GM13977 (cell line): ENCODE data around the gene SMYD3.

Source experiments
- DNase-seq: peaks from one replicate; pipeline ENCODE4 v3.0.0; 2012; ENCODE audit warnings: low spot score
- CTCF ChIP-seq: IDR thresholded peaks from 2 replicates; pipeline ENCODE4 v1.5.1; 2012; ENCODE audit warnings: mild to moderate bottlenecking, control low read depth; ENCODE audit not compliant: insufficient read depth; ENCODE audit errors: extremely low read depth, missing control alignments
- in situ Hi-C: fragments of 300-500 bp; cut with MboI; formaldehyde crosslinking; loops from one replicate; pipeline ENCODE4 v1.12.0; 2022; ENCODE audit warnings: low sequenced_read_pairs, low pct_unique_long_range_greater_than_20kb, mixed read lengths, inconsistent platforms; ENCODE audit not compliant: unreplicated experiment

Gene SMYD3

DNA sequence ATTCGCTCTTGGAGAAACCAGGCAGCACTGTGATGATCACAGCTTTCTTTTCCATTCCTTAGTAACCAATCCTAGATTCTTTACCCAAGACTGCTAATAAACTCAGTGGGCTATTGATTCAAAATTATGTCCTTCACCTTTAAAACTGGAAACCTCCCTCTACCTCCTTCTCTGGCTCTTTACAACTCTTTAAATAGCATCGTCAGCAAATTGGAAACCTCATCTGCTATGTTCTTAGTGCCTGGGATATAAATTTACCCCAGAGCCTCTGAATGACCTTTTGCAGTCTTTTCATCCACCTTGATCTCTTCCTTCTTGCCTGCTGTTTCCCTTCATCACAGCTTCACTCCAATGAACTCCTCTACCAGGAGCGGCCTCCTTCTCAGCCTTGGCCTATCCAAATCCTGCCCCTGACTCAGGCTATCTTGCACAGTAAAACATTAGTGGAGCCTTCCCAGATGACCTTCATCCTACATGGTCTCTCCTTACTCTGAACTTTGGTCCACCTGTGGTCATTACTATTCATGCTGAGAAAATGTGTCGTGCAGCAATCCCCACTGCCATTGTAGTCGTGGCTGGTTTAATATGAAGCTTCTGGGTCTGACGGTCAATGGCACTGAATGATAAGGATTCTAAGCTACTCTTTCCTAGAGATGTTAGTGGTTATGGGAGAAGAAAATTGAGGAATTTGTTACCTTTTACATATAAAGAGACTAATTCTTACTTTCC, 644.1 kb downstream of the SMYD3 start:
- in situ Hi-C loops = no loop called here
- no peak for TF ChIP-seq CTCF
- DNase-seq = no peak

GRCh38 chr1:245860657-245861544, 646.2 kb downstream of the SMYD3 start:
- in situ Hi-C loops = no loop called here
- DNase-seq = no peak
- TF ChIP-seq CTCF = no peak

GRCh38 chr1:245859493-245860114, 647.5 kb downstream of the SMYD3 start:
- in situ Hi-C loops = no loop called here
- TF ChIP-seq CTCF = no peak

GRCh38 chr1:245858722-245859492, 648.2 kb downstream of the SMYD3 start:
- no peak for TF ChIP-seq CTCF
- in situ Hi-C loops = no loop called here
- no peak for DNase-seq

More at GRCh38 chr1:245859493-245860114, 647.5 kb downstream of the SMYD3 start:
- no peak for DNase-seq

DNA sequence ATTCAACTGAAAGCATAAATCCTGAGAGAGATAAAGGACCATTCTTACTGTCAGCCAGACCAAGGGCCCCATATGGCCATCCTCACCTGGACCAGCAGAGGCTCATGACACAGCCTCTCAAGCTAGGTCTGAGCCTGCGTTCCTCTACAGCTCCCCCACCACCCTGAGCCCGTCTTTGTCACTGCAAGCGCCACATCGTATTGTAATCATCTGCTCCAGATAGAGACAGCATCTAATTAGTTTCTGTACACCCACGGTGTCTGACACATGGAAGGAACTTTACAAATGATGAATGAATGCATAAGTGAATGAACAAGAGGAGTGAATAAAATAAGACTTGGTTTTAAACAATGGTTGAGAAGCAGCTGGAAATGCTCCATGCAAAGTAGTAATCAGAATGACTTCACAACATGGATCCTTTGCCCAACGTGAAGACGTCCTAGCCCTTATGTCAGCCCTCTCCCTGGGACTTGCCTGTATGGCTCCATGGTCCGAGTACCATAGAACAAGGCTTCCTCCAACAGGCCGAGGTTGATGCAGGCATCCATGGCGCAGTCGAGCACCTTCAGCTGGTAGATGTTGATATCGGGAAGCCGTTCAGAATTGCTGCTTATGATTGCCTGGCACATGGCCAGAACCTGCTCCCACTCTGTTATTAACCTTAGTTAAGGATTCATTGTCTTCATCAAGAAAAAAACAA, 648.9 kb downstream of the SMYD3 start:
- in situ Hi-C loops = no loop called here
- no peak for DNase-seq
- TF ChIP-seq CTCF = no peak
